Suppressor macrophage (primary cell): Measurements from ENCODE around the gene OLFML3.
"Not testable (repeated sequence)": the region's sequence is repeated elsewhere in the genome, so short reads cannot be mapped to it uniquely, and the experiment has no call there.

Source experiments
- DNase-seq, 4 experiments: peaks; one replicate each; pipeline ENCODE4 v3.0.0-alpha.2; 2020 to 2022

Gene OLFML3

GRCh38 chr1:113993072-113993471, 13.8 kb downstream of the OLFML3 start:
- DNase-seq, result no peak

DNA sequence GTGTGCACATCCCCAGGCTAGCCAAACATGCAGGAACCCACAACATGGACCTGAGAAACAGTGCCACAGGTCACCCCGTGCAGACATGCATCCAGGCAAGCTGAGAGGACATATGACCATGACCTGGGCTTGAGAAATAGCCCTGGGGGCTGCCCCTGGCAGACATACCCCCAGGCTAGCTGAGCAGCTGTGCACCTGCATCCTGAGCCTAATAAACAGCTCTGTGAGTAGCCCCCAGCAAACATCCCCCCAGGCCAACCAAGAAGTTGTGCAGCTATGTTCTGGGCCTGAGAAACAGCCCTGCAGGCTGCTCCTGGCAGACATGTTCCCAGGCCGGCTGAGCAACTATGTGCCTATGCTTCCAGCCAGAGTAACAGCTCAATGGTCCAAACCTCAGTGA, 14.5 kb downstream of the OLFML3 start:
- no peak for DNase-seq

DNA sequence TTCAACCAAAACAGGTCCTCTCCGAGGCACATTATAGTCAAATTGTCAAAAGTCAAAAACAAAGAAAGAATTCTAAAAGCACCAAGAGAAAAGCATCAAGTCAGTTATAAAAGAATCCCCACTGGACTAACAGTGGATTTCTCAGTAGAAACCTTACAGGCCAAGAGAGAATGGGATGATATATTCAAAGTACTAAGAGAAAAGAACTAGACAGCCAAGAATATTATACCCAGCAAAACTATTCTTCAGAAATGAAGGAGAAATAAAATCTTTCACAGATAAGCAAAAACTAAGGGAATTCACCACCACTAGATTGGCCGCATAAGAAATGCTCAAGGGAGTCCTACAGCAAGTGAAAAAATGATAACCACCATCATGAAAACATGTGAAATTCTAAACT, 16.1 kb downstream of the OLFML3 start:
- DNase-seq, result no peak

- peak; percentile 46 to 80 (median 62) for DNase-seq
Observed at GRCh38 chr1:113998361-113998760, 19.1 kb downstream of the OLFML3 start.

- DNase-seq, result no peak
Observed at GRCh38 chr1:113999233-113999632, 20.0 kb downstream of the OLFML3 start.

DNA sequence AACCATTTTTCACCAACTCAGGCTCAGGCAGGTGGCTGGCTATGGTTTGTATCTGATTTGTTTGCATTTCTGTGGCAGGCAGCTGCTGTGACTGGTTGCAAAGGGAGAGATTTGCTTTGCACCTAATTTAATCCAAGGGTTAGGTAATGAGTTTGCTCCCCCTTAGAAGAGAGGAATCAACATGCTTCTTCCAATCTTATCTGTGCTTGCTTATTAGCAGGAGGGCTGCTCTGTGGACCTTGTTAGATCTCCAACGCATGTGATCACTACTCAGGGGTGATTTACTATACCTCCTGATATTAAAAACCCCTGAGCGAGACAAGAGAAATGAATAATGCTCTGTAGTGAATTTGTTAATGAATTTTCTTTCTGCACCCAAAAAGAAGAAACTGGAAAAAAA, 20.5 kb downstream of the OLFML3 start:
- DNase-seq, result no peak

DNA sequence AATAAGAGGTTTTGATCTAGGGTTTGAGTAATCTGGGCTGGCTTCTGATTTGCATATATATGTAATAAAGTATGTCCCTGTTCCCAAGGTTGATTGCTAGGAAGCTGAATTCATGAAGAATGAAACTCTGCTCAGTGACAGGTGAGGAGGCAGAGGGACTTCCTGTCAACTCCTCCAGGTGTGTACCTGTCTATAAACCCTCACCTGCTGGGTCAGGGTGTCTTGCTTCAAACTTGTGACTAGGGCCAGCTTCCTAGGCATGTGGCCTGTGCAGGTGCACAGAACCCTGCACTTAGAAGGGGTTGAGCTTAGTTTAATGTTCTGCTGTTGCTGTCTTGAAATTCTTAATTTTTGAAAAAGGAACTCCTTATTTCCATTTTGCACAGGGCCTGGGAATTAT, 21.1 kb downstream of the OLFML3 start:
- DNase-seq, result no peak

DNA sequence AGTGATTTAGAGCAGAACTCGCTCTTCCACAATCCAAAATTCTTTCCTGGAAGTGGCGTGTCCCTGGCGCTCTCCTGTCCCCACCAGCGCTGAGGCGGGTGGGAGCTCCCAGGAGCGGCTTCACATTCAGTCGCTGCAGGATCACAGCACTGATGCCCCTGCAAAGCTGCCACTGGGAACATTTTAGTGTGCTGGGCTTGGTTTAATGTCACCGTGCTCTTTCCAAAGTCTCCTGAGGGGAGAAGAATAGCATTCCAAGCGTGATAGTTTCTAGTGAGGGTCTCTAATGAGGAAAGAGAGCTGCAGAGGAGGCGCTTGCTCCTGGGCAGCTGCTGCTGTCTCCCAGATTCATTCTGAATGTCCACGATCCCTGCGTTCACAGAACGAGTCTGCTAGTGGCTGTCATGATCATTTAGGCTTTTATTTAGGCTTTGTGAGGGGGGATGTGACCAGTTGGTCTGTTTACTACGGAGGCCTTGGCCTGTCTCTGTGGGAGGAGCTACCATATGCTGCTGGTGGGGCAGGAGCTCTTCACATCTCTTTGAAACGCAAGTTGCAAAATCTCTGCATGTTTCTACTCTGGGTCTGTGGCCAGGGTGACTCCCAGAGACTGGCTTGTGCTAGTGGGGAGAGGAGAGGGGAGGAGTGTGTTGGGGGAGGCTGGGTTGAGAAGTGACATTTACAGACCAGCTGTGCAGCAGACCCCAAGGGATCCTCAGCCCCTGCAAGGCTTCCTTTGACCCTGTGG, 23.4 kb downstream of the OLFML3 start:
- DNase-seq, result no peak

- DNase-seq, result peak in 2 of 4 experiments; percentile 26 to 27
Observed at GRCh38 chr1:114003431-114003830, 24.2 kb downstream of the OLFML3 start.

DNA sequence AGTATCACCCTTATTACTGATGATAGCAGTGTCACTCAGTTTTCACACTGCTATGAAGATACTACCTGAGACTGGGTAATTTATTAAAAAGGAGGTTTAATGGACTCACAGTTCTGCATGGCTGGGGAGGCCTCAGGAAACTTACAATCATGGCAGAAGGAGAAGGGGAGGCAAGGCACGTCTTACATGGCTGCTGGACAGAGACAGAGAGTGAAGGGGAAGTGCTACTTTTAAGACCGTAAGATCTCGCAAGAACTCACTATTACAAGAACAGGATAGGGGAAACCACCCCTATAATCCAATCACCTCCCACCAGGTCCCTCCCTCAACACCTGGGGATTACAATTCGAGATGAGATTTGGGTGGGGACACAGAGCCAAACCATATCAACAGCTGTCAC, 27.6 kb downstream of the OLFML3 start:
- not testable (repeated sequence) for DNase-seq

GRCh38 chr1:114008480-114008941, 29.2 kb downstream of the OLFML3 start:
- no peak for DNase-seq

DNA sequence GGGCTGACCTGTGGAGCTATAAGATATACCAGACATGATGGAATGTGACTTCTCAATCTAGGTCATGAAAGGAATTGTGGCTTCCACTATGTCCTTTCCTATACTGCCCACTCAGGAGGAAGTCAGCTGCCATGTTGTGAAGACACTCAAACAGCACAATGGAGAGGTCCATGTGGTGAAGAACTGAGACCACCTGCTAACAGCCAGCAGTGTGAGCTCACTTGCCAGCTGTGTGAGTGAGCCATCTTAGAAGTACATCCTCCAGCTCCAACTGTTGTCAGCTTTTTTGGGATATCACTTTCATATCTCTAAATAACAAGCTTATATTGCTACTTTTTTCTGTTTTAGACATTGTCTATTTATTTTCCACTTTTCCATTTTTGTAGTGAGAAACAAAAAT, 29.7 kb downstream of the OLFML3 start:
- no peak for DNase-seq

GRCh38 chr1:114009393-114009792, 30.1 kb downstream of the OLFML3 start:
- DNase-seq, result no peak

DNA sequence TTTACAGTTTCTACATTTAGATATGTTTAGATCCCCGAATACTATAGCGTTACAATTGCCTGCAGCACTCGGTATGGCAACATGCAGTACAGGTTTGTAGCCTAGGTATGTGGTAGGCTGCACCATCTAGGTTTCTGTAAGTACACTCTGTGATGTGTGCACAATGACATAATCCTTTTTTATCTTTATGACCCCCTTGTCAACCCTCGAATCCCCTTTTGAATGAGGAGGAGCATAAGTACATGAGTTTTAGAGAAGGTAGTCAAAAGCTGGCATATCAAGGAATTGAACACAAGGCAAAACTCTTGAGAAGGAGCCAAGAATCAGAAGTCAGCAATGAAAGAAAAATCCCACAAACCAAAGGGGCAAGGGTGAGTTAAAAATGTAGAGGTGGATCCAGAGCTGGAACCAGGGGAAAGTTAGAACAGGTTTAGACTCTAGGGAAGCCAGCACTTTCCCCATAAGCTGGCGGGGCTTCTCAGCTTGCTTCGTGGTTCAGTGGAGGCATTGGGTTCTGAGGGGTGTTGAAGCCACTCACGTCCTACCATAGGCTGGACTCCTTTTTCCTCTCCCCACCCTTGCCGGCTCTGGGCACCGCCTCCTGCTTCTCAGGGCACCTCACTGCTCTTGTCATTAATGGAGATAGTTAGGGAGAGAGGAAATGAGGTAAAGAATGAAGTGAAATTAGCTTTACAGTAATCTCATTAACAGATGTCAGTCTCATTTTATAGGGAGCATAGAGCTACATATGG, 31.3 kb downstream of the OLFML3 start:
- no peak for DNase-seq

DNA sequence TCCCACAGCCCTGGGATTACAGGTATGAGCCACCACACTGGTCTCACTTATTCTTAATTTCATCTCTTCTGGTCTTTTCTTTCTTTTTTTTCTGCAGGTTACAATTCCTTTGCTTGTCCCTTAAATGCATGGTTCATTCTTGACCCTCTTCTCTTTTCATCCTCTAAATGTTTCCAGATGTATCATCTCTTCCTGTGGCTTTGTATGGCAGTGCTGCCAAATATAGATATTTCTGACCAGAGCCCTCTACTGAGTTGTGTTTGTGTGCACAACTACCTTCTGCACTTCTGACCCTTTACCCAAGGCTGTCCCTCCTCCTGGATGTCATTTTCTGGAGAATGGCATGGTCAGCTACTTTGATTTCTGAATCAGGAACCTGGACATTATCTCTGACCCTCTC, 32.5 kb downstream of the OLFML3 start:
- DNase-seq, result no peak

DNA sequence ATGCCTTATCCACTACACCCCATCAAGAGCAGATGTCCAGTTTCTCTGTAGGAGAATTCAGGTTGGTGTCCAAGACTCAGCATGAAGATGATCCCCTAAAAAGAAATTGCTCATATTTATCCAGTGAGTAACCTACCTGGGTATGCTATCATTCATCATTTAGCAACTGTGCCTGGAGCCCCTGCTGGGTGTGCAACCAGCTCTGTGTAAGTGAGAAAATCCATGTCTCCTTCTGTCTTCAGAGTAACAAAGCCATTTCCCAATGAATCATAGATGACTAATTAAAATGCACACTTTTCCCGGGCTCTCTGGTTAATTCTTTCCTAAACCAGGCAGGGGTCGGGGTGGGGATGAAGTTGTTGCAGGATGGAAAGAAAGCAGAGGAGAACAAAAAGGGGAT, 35.8 kb downstream of the OLFML3 start:
- DNase-seq, result no peak

GRCh38 chr1:114019724-114020123, 40.5 kb downstream of the OLFML3 start:
- not testable (repeated sequence) for DNase-seq

- no peak for DNase-seq
Observed at GRCh38 chr1:114021665-114022099, 42.4 kb downstream of the OLFML3 start.

GRCh38 chr1:114022877-114023276, 43.6 kb downstream of the OLFML3 start:
- no peak for DNase-seq

DNA sequence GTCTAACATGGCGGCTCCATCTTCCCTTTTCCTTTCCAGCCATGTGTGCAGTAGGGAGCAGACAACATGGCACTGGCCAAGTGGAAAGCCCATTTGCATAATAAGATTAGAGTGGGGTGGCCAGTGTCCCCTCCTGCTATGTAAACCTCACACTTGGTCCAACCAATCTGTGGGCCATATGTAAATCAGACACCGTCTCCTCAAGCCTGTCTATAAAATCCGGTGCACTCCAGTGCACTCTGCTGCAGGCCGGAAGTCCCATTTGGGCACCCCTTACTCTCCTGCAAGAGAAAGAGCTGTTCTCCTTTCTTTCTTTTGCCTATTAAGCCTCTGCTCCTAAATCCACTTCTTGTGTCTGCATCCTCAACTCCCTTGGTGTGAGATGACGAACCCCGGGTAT, 44.1 kb downstream of the OLFML3 start:
- DNase-seq, result no peak

GRCh38 chr1:114024049-114024448, 44.8 kb downstream of the OLFML3 start:
- DNase-seq, result no peak

- DNase-seq, result no peak
Observed at GRCh38 chr1:114025609-114026401, 46.5 kb downstream of the OLFML3 start.

DNA sequence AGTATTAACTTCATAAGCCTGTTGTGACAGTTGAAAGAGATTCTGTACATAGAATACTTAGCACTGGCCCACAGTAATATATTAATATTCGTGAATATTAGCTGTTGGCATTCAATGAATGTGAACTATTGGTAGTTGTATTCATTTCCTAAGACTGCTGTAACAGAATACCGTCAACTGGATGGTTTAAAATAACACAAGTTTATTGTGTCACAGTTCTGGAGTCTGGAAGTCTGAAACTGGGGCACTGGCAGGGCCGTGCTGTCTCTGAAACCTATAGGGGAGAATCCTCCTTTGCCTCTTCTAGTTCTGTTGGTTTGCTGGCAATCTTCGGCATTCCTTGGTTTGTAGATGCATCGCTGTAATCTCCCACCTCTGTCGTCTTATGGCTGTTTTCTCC, 47.5 kb downstream of the OLFML3 start:
- no peak for DNase-seq
